ENCODE measurements around the gene GSTP1.

The GSTP1 gene

GRCh38 chr11:67539550-67539949 lies 44.1 kb upstream of the GSTP1 start:
- DNase-seq (ENCODE audit: low read depth, low spot score), result no peak
- H3K4me3 ChIP-seq (ENCODE audit: low read depth, low read length), result no peak overlapping the region
- POLR2A ChIA-PET, result no interaction called here
- CTCF ChIA-PET, result no interaction called here
- no peak for TF ChIP-seq CTCF (IDR thresholded peaks at IDR 0.05; ENCODE audit: insufficient read depth, low read length, missing control alignments)

GRCh38 chr11:67541198-67541597 lies 42.4 kb upstream of the GSTP1 start:
- POLR2A ChIA-PET, result no interaction called here
- CTCF ChIA-PET, result no interaction called here
- H3K4me3 ChIP-seq (ENCODE audit: low read depth, low read length), result no peak overlapping the region
- no peak for DNase-seq (ENCODE audit: low read depth, low spot score)
- TF ChIP-seq CTCF (IDR thresholded peaks at IDR 0.05; ENCODE audit: insufficient read depth, low read length, missing control alignments), result no peak

GRCh38 chr11:67542169-67542568 lies 41.4 kb upstream of the GSTP1 start:
- no peak for DNase-seq (ENCODE audit: low read depth, low spot score)
- ChIA-PET POLR2A (no interaction called here), CTCF (no interaction called here)
- no peak for TF ChIP-seq CTCF (IDR thresholded peaks at IDR 0.05; ENCODE audit: insufficient read depth, low read length, missing control alignments)
- no peak overlapping the region for H3K4me3 ChIP-seq (ENCODE audit: low read depth, low read length)

GRCh38 chr11:67542971-67543370 lies 40.6 kb upstream of the GSTP1 start:
- POLR2A ChIA-PET, result no interaction called here
- no peak overlapping the region for H3K4me3 ChIP-seq (ENCODE audit: low read depth, low read length)
- CTCF ChIA-PET, result no interaction called here
- TF ChIP-seq CTCF (IDR thresholded peaks at IDR 0.05; ENCODE audit: insufficient read depth, low read length, missing control alignments), result no peak
- no peak for DNase-seq (ENCODE audit: low read depth, low spot score)

GRCh38 chr11:67543585-67543984 lies 40.0 kb upstream of the GSTP1 start:
- CTCF ChIA-PET, result no interaction called here
- no peak overlapping the region for H3K4me3 ChIP-seq (ENCODE audit: low read depth, low read length)
- POLR2A ChIA-PET, result no interaction called here
- no peak for TF ChIP-seq CTCF (IDR thresholded peaks at IDR 0.05; ENCODE audit: insufficient read depth, low read length, missing control alignments)
- no peak for DNase-seq (ENCODE audit: low read depth, low spot score)

- POLR2A ChIA-PET, result interaction anchor here (0.7 kb wide), 1 partner anchor 15 kb away, joined by 3 read pairs; no protein-coding TSS in a partner anchor
- no peak overlapping the region for H3K4me3 ChIP-seq (ENCODE audit: low read depth, low read length)
- DNase-seq (ENCODE audit: low read depth, low spot score), result no peak
- CTCF ChIA-PET, result no interaction called here
- no peak for TF ChIP-seq CTCF (IDR thresholded peaks at IDR 0.05; ENCODE audit: insufficient read depth, low read length, missing control alignments)
Observed at GRCh38 chr11:67544616-67545242, 38.9 kb upstream of the GSTP1 start.

All from AG04449 (cell line).